GM19467 (cell line): Measurements from ENCODE around the gene XPR1.
"Not testable (repeated sequence)": the region's sequence is repeated elsewhere in the genome, so short reads cannot be mapped to it uniquely, and the experiment has no call there.

Source experiments
- ATAC-seq: cut with Tn5 transposase; IDR thresholded peaks from one replicate; pipeline ENCODE4 v1.9.1; 2021; ENCODE audit warnings: mild to moderate bottlenecking, moderate library complexity; ENCODE audit not compliant: unreplicated experiment

XPR1 gene

DNA sequence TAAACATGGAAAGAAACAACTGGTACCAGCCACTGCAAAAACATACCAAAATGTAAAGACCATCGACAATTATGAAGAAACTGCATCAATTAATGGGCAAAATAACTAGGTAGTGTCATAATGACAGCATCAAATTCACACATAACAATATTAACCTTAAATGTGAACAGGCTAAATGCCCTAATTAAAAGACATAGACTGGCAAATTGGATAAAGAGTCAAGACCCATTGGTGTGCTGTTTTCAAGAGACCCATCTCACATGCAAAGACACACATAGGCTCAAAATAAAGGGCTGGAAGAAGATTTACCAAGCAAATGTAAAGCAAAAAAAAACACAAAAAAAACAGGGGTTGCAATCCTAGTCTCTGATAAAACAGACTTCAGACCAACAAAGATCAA is 201.4 kb downstream of the XPR1 start:
- ATAC-seq = not testable (repeated sequence)

DNA sequence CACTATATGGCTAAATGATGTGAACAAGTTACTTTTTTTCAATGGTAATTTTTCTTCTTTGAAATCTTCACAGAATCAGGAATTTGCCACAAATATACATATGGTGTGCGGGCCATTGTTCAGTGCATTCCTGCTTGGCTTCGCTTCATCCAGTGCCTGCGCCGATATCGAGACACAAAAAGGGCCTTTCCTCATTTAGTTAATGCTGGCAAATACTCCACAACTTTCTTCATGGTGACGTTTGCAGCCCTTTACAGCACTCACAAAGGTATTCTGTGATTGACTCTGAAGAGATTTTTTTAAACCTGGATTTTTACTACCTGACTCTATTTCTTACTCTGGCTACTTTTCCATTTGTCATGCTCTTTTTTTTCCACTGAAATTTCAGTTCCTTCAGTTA is 204.6 kb downstream of the XPR1 start:
- no peak for ATAC-seq

DNA sequence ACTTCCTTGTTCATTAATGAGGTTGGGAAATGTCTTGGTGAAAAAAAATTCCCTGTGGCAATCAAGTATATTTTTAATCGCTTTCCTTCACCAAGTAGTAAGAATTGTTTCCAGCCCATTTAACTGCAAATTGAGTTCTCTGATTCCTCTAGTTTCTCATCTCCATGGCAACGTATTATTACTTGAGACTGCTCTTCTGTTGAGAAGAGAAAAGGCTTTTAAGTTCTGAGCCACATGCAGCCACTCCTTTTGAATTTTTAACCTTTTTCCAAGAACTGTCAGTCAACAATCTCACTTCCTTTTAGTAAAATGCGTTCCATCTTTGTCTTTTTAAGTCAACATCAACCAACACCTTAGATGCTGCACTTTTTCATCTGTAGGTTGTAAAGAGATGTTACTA is 205.2 kb downstream of the XPR1 start:
- no peak for ATAC-seq

DNA sequence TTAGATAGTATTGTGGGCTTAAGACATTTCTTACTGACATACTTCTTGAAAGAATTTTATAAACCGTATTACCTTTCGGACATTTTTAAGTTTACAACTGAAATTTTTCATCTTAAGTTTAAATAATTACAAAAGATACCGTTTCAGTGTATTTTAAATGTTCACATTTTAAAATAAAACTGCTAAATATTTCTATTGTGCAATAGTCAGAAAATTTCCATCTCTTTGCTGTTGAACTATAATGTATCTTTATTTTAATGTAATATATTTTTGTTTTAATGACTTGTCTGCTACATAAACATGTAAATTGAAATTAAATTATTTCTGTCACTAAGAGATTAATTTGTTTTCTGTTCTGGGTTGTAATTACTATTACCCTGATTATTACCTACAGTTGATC is 206.7 kb downstream of the XPR1 start:
- no peak for ATAC-seq

DNA sequence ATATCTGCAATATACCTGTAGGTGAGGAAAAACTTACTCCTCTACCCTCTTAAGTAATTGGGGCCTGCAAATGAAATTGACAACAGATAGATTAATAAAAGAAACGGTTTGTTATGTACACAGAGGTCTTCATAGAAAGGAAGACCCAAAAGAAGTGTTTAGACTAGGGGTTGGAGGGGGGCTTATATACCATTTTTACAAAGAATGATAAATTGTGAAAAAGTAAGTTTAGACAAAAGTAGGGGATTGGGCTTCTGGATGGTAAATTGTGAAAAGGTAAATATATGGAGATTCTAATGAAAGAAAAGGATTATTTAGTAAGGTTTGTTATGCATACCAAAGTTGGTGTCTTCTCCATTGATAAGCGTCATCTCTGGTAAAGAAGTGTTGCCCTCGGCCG is 207.7 kb downstream of the XPR1 start:
- ATAC-seq = no peak

DNA sequence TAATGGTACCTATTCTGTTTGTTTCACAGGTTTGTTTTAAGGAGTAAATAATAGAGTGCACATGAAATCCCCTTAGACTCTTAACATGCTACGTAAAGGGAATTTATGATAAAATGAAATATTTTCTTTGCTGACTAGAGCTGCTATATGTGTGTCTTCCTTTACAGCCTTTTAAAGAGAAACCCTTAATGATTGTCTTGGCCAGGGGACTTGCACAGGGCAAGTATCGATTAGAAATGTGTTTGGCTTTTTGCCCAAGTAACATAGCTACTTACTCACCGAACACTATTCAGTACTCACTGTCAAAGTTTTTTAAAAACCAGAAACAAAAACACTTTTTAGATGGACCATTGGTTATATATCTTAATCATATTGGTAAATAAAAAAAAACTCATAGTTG is 209.6 kb downstream of the XPR1 start:
- no peak for ATAC-seq

DNA sequence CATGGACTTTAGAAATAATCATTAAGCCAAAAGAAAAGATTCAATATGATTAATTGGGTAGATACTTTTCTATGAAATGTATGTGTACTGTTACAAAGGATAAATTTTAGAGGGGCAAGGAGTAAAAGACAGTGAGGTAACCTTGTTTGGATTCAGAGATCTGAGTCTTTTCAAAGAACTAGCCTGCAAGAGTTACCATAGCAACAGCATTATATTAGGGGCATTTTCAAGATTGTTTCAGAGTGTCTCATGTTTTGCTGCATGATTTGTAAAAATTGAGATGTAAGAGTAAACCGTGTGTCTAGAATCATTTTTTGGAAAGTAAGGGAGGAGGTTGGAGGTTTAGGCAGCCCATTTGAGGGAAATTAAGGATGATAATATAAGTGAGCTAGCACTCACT is 210.2 kb downstream of the XPR1 start:
- no peak for ATAC-seq

DNA sequence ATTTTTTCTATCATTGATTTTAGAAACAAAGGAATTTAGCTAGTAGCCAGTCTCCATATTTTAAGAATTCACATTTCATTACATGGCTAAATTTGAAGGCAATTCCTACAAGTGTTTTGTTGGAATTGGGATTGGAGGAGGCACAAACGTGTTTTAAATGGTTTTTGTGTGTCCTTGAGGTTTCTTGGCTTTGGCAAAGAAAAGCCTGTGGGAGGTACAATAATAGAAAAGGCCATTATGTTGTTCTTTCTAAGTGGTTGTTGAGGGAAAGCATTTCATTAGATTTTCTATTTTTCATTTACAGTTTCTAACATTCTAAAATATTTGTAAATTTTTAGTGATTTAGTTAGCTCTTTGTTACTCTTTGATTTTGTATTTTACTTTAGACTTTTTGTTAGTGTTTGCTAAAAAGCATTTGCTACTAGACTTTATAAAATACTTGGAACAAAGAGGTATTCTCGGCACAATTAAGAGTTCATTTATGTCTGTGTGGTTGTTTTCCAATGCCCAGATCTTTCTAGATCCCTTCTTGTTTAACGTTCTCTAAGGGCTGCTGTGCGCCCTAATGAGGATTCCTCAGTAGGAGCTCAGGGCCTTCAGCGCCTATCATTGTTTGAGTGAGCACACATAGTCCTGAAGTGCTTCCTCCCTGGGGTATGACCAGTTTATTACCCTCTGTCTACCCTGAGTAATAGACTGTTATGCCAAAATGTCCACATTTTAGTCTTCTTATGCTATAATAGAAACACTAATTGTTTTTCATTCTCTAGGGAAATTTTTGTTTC is 210.9 kb downstream of the XPR1 start:
- no peak for ATAC-seq

DNA sequence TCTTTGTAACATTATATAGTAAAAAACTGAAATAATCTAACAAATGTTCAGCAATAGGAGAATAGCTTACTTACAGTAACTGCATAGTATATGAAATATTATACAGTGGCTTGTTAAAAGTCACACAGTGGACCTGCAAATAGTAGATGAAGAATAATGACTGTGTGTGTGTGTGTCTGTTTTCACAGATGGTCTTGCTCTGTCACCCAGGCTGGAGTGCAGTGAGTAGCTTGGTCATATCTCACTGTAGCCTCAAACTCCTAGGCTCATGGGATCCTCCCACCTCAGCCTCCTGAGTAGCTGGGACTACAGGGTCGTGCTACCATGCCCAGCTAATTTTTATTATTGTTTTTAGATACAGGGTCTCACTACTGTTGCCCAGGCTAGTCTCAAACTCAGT is 213.5 kb downstream of the XPR1 start:
- ATAC-seq = no peak

DNA sequence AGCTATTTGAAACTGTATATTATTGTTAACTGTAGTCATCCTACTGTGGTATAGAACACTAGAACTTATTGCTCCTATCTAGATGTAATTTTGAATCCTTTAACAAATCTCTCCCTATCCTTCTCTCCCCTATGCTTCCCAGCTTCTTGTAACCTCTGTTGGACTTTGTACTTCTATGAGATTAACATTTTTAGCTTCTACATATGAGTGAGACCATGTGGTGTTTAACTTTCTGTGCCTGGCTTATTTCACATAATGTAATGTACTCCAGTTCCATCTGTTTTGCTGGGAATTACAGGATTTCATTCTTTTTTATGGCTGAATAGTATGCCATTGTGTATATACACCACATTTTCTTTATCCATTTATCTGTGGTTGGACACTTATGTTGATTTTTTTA is 216.4 kb downstream of the XPR1 start:
- ATAC-seq = no peak

DNA sequence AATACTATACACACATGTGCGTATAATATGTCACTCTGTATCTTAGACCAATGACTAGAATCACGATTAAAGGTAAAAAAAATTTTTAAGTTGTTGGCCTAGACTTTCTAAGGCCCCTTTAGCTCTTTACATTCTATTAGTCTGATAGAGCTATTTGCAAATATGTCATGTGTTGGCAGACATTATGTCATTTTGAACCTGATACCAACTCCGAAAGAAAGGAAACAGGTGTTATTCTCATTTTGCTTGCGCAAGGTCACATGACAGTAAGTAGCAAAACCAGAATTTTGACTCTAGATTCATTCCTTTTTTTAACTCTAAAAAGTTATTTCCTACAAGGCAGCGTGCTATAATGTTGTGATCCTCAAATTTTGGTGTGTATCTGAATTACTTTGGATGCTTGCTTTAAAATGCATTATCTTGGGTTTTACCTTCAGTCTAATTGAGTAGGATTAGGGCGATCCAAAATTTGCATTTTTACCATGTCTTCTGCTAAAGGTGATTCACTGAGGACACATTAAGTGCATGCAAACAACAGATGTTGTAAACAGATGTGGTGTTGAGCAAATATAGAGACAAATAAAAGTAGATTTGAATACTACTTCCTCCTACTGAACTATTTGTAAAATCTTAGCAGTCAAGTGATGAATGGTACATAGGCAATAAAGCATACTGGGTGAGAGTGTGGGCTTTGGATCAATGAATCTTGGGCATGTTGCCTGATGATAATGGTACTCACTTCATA is 217.4 kb downstream of the XPR1 start:
- peak; percentile 63 for ATAC-seq

DNA sequence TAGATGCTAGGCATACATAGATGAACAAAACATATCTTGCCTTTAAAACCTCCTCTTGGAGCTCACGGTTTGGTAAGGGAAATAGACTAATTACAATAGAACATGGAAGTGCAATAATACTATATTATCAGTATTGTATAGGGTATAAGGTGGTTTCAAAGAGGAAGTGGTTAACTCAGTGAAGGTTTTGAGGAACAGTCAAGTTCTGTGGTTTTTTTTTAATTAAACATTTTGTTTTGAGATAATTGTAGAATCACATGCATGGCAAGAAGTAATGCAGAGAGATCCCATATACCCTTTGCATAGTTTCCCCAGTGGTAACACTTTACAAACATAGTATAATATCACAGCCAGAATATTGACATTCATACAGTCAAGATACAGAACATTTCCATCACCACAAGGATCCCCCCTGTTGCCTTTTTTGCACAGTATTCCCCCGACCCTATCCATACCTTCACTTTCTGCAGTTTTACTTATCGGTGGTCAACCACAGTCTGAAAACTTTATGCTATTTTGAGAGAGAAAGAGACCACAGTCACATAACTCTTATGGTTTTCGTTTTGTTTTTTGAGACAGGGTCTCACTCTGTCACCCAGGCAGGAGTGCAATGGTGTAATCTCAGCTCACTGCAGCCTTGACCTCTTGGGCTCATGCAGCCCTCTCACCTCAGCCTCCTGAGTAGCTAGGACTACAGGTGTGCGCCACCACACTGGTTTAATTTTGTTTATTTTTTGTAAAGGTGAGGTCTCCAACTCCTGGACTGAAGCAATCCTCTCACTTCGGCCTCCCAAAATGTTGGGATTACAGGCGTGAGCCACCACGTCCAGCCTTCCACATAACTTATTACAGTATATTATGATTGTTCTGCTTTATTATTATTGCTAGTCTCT is 220.4 kb downstream of the XPR1 start:
- no peak for ATAC-seq

DNA sequence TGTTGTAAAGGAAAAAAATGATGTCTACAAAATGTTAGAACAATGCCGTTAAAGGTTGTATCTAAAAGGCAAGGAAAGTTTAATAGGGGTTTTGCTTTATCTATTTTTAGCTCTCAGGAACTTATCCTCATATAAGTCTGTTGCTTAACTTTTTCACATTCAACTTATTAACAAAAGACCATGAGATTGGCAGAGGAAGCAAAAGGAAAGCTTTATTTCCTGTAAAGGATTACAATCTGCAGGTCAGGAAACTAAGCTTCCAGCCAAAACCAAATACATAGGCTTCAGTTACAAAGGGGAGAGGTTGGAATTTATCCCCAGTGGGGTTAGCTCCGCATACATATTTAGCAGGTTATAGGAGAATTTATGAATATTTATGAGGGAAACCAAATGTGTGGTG is 222.2 kb downstream of the XPR1 start:
- no peak for ATAC-seq

DNA sequence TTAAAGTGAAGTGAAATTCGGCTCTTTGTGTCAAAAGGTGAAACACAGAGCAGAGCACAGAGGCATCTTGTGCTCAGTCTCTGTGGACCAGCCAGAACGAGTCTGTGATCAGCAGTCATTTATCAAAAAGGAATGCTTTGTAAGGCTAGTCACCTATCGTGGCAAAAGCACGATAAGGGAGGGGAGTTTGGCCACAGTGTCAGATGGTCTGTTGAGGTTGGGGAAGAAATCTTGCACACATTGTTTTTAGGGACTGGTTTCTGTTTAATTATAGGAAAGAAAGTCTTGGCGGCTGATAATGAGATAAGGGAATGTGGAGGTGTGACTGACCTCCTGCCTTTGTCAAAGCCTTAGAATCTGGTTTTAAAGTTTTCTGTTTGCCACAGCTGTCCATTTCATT is 222.6 kb downstream of the XPR1 start:
- no peak for ATAC-seq

DNA sequence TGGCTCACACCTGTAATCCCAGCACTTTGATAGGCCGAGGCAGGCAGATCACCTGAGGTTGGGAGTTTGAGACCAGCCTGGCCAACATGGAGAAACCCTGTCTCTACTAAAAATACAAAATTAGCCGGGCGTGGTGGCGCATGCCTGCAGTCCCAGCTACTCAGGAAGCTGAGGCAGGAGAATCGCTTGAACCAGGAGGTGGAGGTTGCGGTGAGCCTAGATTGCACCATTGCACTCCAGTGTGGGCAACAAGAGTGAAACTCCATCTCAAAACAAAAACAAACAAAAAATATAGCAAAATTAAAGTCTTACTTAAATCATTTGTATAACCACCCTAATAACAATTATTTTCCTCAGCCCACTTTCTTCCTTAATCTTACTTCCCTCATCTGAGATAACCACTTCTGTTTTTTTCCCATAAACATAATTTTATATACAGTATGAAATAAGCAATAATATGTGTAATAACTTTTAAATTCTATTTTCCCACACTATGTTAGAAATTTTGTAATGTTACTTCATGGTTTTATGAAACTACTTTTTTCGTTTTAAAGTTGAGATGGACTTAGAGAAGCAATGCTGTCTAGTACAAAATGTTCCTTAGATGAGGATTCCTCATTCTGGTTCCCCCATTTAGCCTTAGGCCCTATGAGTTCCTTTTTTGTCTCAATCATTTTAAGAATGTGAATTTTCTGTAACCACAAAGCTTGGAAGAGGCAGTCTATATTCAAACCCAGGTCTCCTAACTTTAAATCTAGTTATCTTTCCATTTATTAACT is 226.3 kb downstream of the XPR1 start:
- not testable (repeated sequence) for ATAC-seq

DNA sequence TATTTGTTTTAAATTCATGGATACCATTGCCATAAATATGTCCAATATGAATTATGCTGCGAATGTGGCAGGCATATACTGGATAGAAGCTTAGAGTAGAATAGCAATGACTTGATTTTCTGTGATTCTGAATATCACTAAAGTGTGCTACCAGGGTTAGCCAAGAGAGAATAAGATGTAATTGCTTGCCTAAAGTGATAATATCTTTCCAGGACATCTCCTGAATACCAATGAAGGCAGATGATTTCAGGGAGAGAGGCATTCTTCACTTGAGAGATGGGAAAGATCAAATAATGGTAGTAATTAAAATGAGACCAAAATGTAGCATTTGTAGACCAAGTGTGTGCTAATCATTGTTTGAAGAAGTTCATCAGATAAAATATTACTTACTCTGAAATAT is 227.5 kb downstream of the XPR1 start:
- ATAC-seq = no peak

DNA sequence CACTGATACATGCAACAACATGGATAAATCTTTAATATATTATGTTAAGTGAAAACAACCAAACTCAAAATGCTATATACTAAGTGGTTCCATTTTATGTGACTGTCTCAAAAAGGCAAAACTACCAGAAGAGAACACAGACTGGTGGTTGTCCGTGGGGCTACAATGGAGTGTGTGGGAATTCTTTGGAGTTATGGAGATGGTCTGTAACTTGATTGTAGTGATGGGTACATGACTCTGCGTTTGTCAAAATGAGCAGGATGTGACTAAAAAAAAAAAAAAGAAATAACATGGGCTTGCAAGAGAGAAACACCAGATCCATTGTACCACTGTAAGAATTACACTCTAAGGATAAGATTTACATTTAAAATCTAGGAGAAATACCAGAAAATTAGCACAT is 228.7 kb downstream of the XPR1 start:
- no peak for ATAC-seq

DNA sequence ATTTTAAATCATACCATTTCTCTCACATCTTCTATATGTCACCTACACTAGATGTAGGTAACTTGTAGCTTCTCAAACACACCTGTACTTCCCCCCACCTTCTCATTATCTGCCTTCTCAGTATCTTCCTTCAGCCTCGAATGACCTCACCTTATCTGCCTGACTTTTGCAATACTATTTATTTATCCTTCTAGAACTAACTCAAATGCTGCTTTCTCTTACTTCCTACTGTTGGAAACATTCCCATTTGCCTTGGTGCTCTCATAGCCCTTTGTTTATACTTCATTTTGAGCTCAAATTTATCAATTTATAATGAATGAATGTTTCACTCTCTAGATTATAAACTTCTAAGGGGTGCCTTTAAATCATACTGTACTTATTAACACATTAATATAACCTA is 230.5 kb downstream of the XPR1 start:
- ATAC-seq = no peak

DNA sequence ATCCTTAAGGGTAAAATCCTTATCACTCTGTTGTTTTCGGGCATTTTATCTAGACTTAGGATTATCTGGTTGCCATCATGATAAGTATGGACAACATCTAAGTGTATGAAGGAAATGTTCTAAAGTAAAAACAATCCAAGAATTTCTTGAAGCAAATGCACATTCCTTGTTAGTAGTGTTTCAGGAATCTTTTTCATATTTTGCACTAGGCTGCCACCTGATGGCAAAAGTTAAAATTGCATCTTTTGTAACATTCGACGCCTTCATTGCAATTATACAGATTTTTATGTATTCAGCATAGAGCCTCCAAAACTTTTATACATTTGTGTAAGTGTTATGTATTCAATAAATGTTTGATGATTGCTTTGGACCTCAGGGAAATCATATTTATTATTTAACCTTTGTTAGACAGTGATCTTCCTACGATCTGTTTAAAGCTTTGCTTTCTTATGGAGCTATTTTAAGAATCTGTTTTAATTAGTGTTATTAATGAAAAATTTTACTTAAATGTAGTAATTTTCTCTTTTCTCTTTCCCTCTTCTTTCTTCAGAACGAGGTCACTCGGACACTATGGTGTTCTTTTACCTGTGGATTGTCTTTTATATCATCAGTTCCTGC is 231.4 kb downstream of the XPR1 start:
- ATAC-seq = no peak

DNA sequence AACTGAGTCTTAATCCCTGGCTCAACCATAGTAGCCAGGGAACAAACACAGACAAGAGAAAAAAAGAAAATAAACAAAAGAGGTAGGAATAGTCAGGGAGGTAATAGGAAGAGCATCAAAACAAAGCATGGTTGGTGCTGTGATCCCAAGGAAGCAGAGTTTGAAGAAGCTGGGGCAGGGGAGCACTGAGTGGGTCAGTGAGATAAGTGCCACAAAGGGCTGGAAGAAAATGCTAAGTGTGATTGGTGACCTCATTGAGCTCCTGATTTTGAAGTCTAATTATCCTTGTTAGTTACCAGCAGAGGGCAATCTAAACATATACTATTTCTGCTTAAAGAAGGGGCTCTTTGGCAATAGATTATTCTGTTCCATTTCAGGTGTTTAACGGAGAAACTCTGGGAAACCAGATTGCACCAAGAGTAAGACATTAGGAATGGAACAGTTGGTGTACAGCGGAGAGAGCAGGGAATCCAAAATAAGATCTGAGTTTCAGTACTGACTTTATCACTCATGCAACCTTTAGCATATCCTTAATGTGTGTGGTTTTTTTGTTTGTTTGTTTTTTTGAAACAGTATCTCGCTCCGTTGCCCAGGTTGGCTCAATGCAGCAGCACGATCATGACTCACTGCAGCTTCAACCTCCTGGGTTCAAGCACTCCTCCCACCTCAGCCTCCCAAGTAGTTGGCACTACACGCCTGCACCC is 250.1 kb downstream of the XPR1 start:
- peak; percentile 74 for ATAC-seq
